H1 (cell line): ENCODE measurements around the gene SPINDOC. TPM values are rescaled to one million over a fixed set of nuclear protein-coding genes. Genes with fewer than 3 reads are reported as not detected.

Experiments
- CTCF ChIA-PET: fragments of 300-600 bp; sonication (Branson Sonifier 250); formaldehyde crosslinking; loops from one replicate; lab custom pipeline; 2021; ENCODE audit not compliant: partially characterized antibody; lab: Charles Lee
- POLR2A ChIA-PET: fragments of 300-600 bp; sonication (Branson Sonifier 250); formaldehyde crosslinking; loops from one replicate; lab custom pipeline; 2021; ENCODE audit warnings: inconsistent platforms; ENCODE audit not compliant: partially characterized antibody; lab: Charles Lee
- DNase-seq, 2 experiments: peaks; one replicate each; pipeline versions ENCODE4 v3.0.0 to v3.0.0-alpha.2; 2010 to 2022; ENCODE audit warnings: low spot score in 2 of 2, low read depth in 1 of 2, mixed read lengths in 1 of 2
- FAIRE-seq: peaks from 2 replicates; lab custom pipeline; 2011; peaks lifted over from hg19 to GRCh38; lab: Jason Lieb, UNC
- H2AFZ ChIP-seq: 2 replicates; pipeline ENCODE4 v1.8.1; 2012; ENCODE audit warnings: low read length, inconsistent platforms
- H2AK5ac ChIP-seq: 2 replicates; pipeline ENCODE4 v1.6.1; 2013; ENCODE audit warnings: low read depth, low read length
- H2BK120ac ChIP-seq: replicated peaks from 2 replicates; pipeline ENCODE3; 2013; ENCODE audit warnings: low read depth, low read length, inconsistent platforms
- H2BK12ac ChIP-seq: 2 replicates; pipeline ENCODE4 v1.6.1; 2013; ENCODE audit warnings: low read depth, low read length
- H2BK15ac ChIP-seq: 2 replicates; pipeline ENCODE4 v1.6.1; 2013; ENCODE audit warnings: low read length
- H2BK20ac ChIP-seq: 2 replicates; pipeline ENCODE4 v1.6.1; 2013; ENCODE audit warnings: low read length
- H2BK5ac ChIP-seq: 2 replicates; pipeline ENCODE4 v1.6.1; 2013; ENCODE audit warnings: low read depth, low read length
- H3K14ac ChIP-seq: 2 replicates; pipeline ENCODE4 v1.6.1; 2013; ENCODE audit warnings: inconsistent platforms; ENCODE audit not compliant: insufficient read length
- H3K18ac ChIP-seq: 2 replicates; pipeline ENCODE4 v1.6.1; 2013; ENCODE audit warnings: low read length; ENCODE audit errors: extremely low read depth
- H3K23ac ChIP-seq: 2 replicates; pipeline ENCODE4 v1.6.1; 2013; ENCODE audit warnings: inconsistent platforms; ENCODE audit not compliant: insufficient read length
- H3K23me2 ChIP-seq: 2 replicates; pipeline ENCODE4 v1.6.1; 2013; ENCODE audit warnings: low read depth, low read length
- H3K27ac ChIP-seq: 2 replicates; pipeline ENCODE4 v1.6.1; 2011; ENCODE audit warnings: low read depth, low read length, inconsistent platforms
- H3K27me3 ChIP-seq, 4 experiments: replicated peaks in 1 of 4; 1 replicate in 1 of 4; 2 replicates in 3 of 4; pipeline versions ENCODE4 v1.6.1 to v1.8.1; 2011 to 2013; ENCODE audit warnings: low read length in 3 of 4, mild to moderate bottlenecking in 3 of 4, inconsistent platforms in 2 of 4, mixed read lengths in 2 of 4, moderate library complexity in 1 of 4; ENCODE audit not compliant: control insufficient read depth in 3 of 4, insufficient read depth in 3 of 4; ENCODE audit errors: extremely low read depth in 1 of 4
- H3K36me3 ChIP-seq, 4 experiments: 2 replicates each; pipeline versions ENCODE4 v1.6.1 to v1.8.1; 2011 to 2013; ENCODE audit warnings: mild to moderate bottlenecking in 4 of 4, low read length in 3 of 4, moderate library complexity in 2 of 4, control low read depth in 1 of 4, inconsistent platforms in 1 of 4; ENCODE audit not compliant: insufficient read depth in 4 of 4, control insufficient read depth in 2 of 4
- H3K4ac ChIP-seq: replicated peaks from 2 replicates; pipeline ENCODE3; 2013; ENCODE audit warnings: low read length, low read depth, mixed read lengths, inconsistent platforms; ENCODE audit not compliant: insufficient read length
- H3K4me1 ChIP-seq, 4 experiments: replicated peaks in 1 of 4; 1 replicate in 1 of 4; 2 replicates in 3 of 4; pipeline versions ENCODE4 v1.6.1 to v1.8.1; 2011 to 2013; ENCODE audit warnings: low read length in 3 of 4, inconsistent platforms in 2 of 4, mixed read lengths in 1 of 4; ENCODE audit not compliant: insufficient read depth in 4 of 4, control insufficient read depth in 3 of 4
- H3K4me2 ChIP-seq, 2 experiments: 2 replicates each; pipeline versions ENCODE4 v1.6.1 to v1.8.1; 2011 to 2013; ENCODE audit warnings: low read depth in 2 of 2, low read length in 2 of 2, control low read depth in 1 of 2, inconsistent platforms in 1 of 2, mild to moderate bottlenecking in 1 of 2; ENCODE audit not compliant: insufficient read depth in 1 of 2
- H3K4me3 ChIP-seq, 4 experiments: fragments of 200-600, 300-600 bp in 1 of 4; sonication (generic), shearing (Covaris generic), sonication (Bioruptor Twin) in 1 of 4; 2 replicates each; pipeline versions ENCODE4 v1.5.1 to v1.8.1; 2011 to 2016; ENCODE audit warnings: low read length in 4 of 4, low read depth in 3 of 4, control low read depth in 2 of 4, inconsistent platforms in 2 of 4, mild to moderate bottlenecking in 2 of 4, mixed read lengths in 1 of 4, moderate library complexity in 1 of 4; ENCODE audit not compliant: insufficient read depth in 2 of 4; ENCODE audit errors: extremely low read depth in 1 of 4
- H3K56ac ChIP-seq: replicated peaks from 2 replicates; pipeline ENCODE3; 2013; ENCODE audit warnings: low read depth, mild to moderate bottlenecking, mixed read lengths, low read length, inconsistent platforms; ENCODE audit not compliant: insufficient read length
- H3K79me1 ChIP-seq: 2 replicates; pipeline ENCODE4 v1.6.1; 2013; ENCODE audit warnings: low read depth, low read length, control low read depth
- H3K79me2 ChIP-seq, 2 experiments: 2 replicates each; pipeline versions ENCODE4 v1.6.1 to v1.8.1; 2012 to 2013; ENCODE audit warnings: low read length in 2 of 2, mild to moderate bottlenecking in 2 of 2, inconsistent platforms in 1 of 2; ENCODE audit not compliant: insufficient read depth in 2 of 2, control insufficient read depth in 1 of 2
- H3K9ac ChIP-seq, 4 experiments: replicated peaks in 1 of 4; 1 replicate in 1 of 4; 2 replicates in 3 of 4; pipeline versions ENCODE4 v1.6.1 to v1.8.1; 2011 to 2013; ENCODE audit warnings: low read depth in 3 of 4, low read length in 3 of 4, control low read depth in 2 of 4, mild to moderate bottlenecking in 2 of 4, moderate library complexity in 2 of 4, inconsistent platforms in 1 of 4; ENCODE audit errors: extremely low read depth in 1 of 4
- H3K9me3 ChIP-seq, 2 experiments: 2 replicates each; pipeline versions ENCODE4 v1.6.1 to v1.8.1; 2012 to 2013; ENCODE audit warnings: mild to moderate bottlenecking in 2 of 2, moderate library complexity in 2 of 2, control low read depth in 1 of 2, inconsistent platforms in 1 of 2, low read depth in 1 of 2, low read length in 1 of 2, mixed read lengths in 1 of 2; ENCODE audit not compliant: insufficient read depth in 2 of 2
- H4K20me1 ChIP-seq, 2 experiments: replicated peaks in 1 of 2; 2 replicates each; pipeline versions ENCODE3 to v1.8.1; 2011 to 2013; ENCODE audit warnings: inconsistent platforms in 2 of 2, low read length in 2 of 2, mild to moderate bottlenecking in 1 of 2; ENCODE audit not compliant: insufficient read depth in 2 of 2, control insufficient read depth in 1 of 2
- H4K5ac ChIP-seq: 2 replicates; pipeline ENCODE4 v1.6.1; 2013; ENCODE audit warnings: low read length, low read depth, mixed read lengths, inconsistent platforms; ENCODE audit not compliant: insufficient read length
- H4K8ac ChIP-seq: 2 replicates; pipeline ENCODE4 v1.8.0; 2013; ENCODE audit warnings: mild to moderate bottlenecking, moderate library complexity, low read length, inconsistent platforms; ENCODE audit not compliant: insufficient read depth; ENCODE audit errors: extremely low read depth
- H4K91ac ChIP-seq: replicated peaks from 2 replicates; pipeline ENCODE3; 2013; ENCODE audit warnings: low read length, mixed read lengths, inconsistent platforms; ENCODE audit not compliant: insufficient read length
- CBX8 ChIP-seq: fragments of 300-800, 300-1000 bp; sonication (generic); IDR thresholded peaks from 2 replicates; pipeline ENCODE4 v1.7.1; 2016; ENCODE audit warnings: low read depth, low read length, borderline replicate concordance
- CHD1 ChIP-seq: IDR thresholded peaks from 2 replicates; pipeline ENCODE4 v1.6.1; 2012; ENCODE audit warnings: low read depth, low read length, improper control_type of control experiment
- GABPA ChIP-seq: IDR thresholded peaks from 2 replicates; pipeline ENCODE4 v1.6.1; 2011; ENCODE audit warnings: mild to moderate bottlenecking, low read length, moderate library complexity, borderline replicate concordance; ENCODE audit not compliant: insufficient read depth
- JUN ChIP-seq: IDR thresholded peaks from 2 replicates; pipeline ENCODE4 v1.6.1; 2011; ENCODE audit warnings: low read depth, mild to moderate bottlenecking, improper control_type of control experiment, low read length
- NRF1 ChIP-seq: IDR thresholded peaks from 2 replicates; pipeline ENCODE4 v1.6.1; 2011; ENCODE audit warnings: mild to moderate bottlenecking, low read depth, low read length, improper control_type of control experiment
- PHF8 ChIP-seq: fragments of 200-600 bp; sonication (generic); conservative IDR thresholded peaks from 2 replicates; pipeline ENCODE4 v1.7.1; 2012; ENCODE audit warnings: low read depth, mild to moderate bottlenecking, inconsistent platforms, low read length, moderate library complexity
- POU5F1 ChIP-seq: IDR thresholded peaks from 2 replicates; pipeline ENCODE4 v1.6.1; 2011; ENCODE audit warnings: low read depth, mild to moderate bottlenecking, low read length, moderate library complexity
- SP2 ChIP-seq: IDR thresholded peaks from 2 replicates; pipeline ENCODE4 v1.6.1; 2012; ENCODE audit warnings: mild to moderate bottlenecking, low read length, inconsistent platforms
- TBP ChIP-seq: IDR thresholded peaks from 2 replicates; pipeline ENCODE4 v1.6.1; 2011; ENCODE audit warnings: low read depth, low read length, improper control_type of control experiment
- WGBS, 2 experiments: shearing (Covaris generic) in 1 of 2; methylation state at CpG; one replicate each; pipeline versions ENCODE4 v1.1.6 to v1.1.7; 2013 to 2015; ENCODE audit warnings: low lambda C conversion rate in 2 of 2, mixed read lengths in 2 of 2, inconsistent platforms in 1 of 2, low coverage in 1 of 2, missing lambda C conversion rate in 1 of 2; ENCODE audit not compliant: insufficient replicate concordance in 2 of 2, insufficient coverage in 1 of 2, insufficient read length in 1 of 2; ENCODE audit errors: extremely low coverage in 1 of 2, missing lambda C conversion rate in 1 of 2; 5-methylcytosine and 5-hydroxymethylcytosine counted together
- polyA plus RNA-seq, 7 experiments: library from polyadenylated mRNA; depleted of rRNA in 3 of 7; stranded (reverse) in 5 of 7; unstranded in 2 of 7; fragments of >200 nt in 5 of 7; fragments of 200-250 nt in 2 of 7; gene quantifications; 1 replicate in 5 of 7; 2 replicates in 1 of 7; 4 replicates in 1 of 7; pipeline versions ENCODE4 v1.2.1 to v1.2.3, GENCODE V29; 2011 to 2013; ENCODE audit warnings: missing spikeins in 2 of 7, mixed read lengths in 2 of 7
- total RNA-seq: library from RNA; stranded (reverse); fragmentation: NEBNext Ultra II Directional; extraction: Animal tissue kit (Norgen Biotek cat#: 25700); gene quantifications from 2 replicates; pipeline ENCODE4 v1.2.1, GENCODE V29; 2021
- TF ChIP-seq, protein P1 (sequence below), 3 experiments: IDR thresholded peaks; 1 replicate in 2 of 3; 2 replicates in 1 of 3; pipeline versions ENCODE4 v1.5.1 to v1.6.1; 2011; ENCODE audit warnings: low read length in 3 of 3, mild to moderate bottlenecking in 3 of 3, inconsistent platforms in 2 of 3, low read depth in 1 of 3, moderate library complexity in 1 of 3; ENCODE audit not compliant: insufficient read depth in 1 of 3; ENCODE audit errors: control extremely low read depth in 1 of 3
- TF ChIP-seq, protein P2 (sequence below): IDR thresholded peaks from 2 replicates; pipeline ENCODE4 v1.6.1; 2012; ENCODE audit warnings: inconsistent platforms

Gene SPINDOC
- total and polyA plus RNA-seq, 2 of the 8 experiments (the other 6 are each of a cell fraction or from before 2014, with no cell fraction given), result 78.7 to 99.7 TPM

- FAIRE-seq, result no peak
- 0 out of 4 replicates have a peak overlapping the region, but pooled peaks of 1 of the 2 experiments have one; percentile 38 for H3K4me2 ChIP-seq
- no peak overlapping the region for H3K27ac ChIP-seq
- TF ChIP-seq, protein P1, sequence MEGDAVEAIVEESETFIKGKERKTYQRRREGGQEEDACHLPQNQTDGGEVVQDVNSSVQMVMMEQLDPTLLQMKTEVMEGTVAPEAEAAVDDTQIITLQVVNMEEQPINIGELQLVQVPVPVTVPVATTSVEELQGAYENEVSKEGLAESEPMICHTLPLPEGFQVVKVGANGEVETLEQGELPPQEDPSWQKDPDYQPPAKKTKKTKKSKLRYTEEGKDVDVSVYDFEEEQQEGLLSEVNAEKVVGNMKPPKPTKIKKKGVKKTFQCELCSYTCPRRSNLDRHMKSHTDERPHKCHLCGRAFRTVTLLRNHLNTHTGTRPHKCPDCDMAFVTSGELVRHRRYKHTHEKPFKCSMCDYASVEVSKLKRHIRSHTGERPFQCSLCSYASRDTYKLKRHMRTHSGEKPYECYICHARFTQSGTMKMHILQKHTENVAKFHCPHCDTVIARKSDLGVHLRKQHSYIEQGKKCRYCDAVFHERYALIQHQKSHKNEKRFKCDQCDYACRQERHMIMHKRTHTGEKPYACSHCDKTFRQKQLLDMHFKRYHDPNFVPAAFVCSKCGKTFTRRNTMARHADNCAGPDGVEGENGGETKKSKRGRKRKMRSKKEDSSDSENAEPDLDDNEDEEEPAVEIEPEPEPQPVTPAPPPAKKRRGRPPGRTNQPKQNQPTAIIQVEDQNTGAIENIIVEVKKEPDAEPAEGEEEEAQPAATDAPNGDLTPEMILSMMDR (IDR thresholded peaks at IDR 0.05; ENCODE audit: control extremely low read depth in 1 of 3, insufficient read depth in 1 of 3, low read depth in 1 of 3, low read length in 3 of 3), result no peak
- no peak for TF ChIP-seq PHF8
- no peak for TF ChIP-seq CBX8
- no peak for TF ChIP-seq CHD1
- TF ChIP-seq, protein P2, sequence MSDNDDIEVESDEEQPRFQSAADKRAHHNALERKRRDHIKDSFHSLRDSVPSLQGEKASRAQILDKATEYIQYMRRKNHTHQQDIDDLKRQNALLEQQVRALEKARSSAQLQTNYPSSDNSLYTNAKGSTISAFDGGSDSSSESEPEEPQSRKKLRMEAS, result no peak
- no peak for TF ChIP-seq POU5F1
- TF ChIP-seq JUN, result no peak
- no peak for TF ChIP-seq GABPA
- TF ChIP-seq NRF1, result no peak
- no peak for TF ChIP-seq SP2
- no peak for TF ChIP-seq TBP
Observed at GRCh38 chr11:63869171-63869591, 55.9 kb downstream of the SPINDOC start.

More at GRCh38 chr11:63869171-63869591, 55.9 kb downstream of the SPINDOC start:
- POLR2A ChIA-PET, result interaction anchor here (1.1 to 1.4 kb wide), 3 partner anchors 10 to 40 kb away, joined by 3 to 4 read pairs (median 4); no protein-coding TSS in a partner anchor
- Histone ChIP-seq H3K79me1 (peaks cover 10% of the 10 kb centered on the region), H3K4ac (no peak overlapping the region), H2BK15ac (no peak overlapping the region), H3K4me1 (peaks cover 4 to 25% (median 8%) of the 10 kb centered on the region in 4 experiments), H3K9ac (no peak overlapping the region), H3K23me2 (no peaks in the 10 kb centered on the region), H2AK5ac (no peak overlapping the region), H3K14ac (no peak overlapping the region), H3K27me3 (no peaks in the 10 kb centered on the region), H4K20me1 (peaks cover 16 to 41% of the 10 kb centered on the region in 2 experiments), H3K56ac (no peak overlapping the region), H3K23ac (no peak overlapping the region), H2AFZ (no peak overlapping the region), H4K5ac (no peak overlapping the region), H3K18ac (no peak overlapping the region), H2BK20ac (no peak overlapping the region), H3K36me3 (no peaks in the 10 kb centered on the region), H4K8ac (no peak overlapping the region), H3K4me3 (no peak overlapping the region), H2BK120ac (no peak overlapping the region), H2BK5ac (0 out of 2 replicates have a peak overlapping the region, but pooled peaks have one; percentile 30), H3K9me3 (no peaks in the 10 kb centered on the region), H3K79me2 (peaks cover 9 to 92% of the 10 kb centered on the region in 2 experiments; a peak in 3 of 4 replicates), H4K91ac (no peak overlapping the region), H2BK12ac (no peak overlapping the region)
- 82% methylated on average over 7 of the region's 7 CpGs; no CpG with 5 or more reads in 1 of the 2 experiments for WGBS, 2 experiments
- no peak for DNase-seq
- CTCF ChIA-PET, result interaction anchor here (1.0 to 2.4 kb wide), 5 partner anchors 24 to 39 kb away, joined by 3 to 33 read pairs (median 4); partner anchors contain the start of gene MARK2
